Naive B cell (primary cell): ENCODE results near the gene RAPGEF1. TPM values are rescaled to one million over a fixed set of nuclear protein-coding genes. Genes with fewer than 3 reads are reported as not detected.
"Not testable (repeated sequence)": the region's sequence is repeated elsewhere in the genome, so short reads cannot be mapped to it uniquely, and the experiment has no call there.

Source experiments
- ATAC-seq, 2 donors: fragments of 150-1000 bp; cut with Tn5 transposase; 2 replicates each; pipeline ENCODE4 v1.10.0; 2021; ENCODE audit warnings: low read depth in 2 of 2, mild to moderate bottlenecking in 2 of 2, moderate library complexity in 2 of 2
- DNase-seq: peaks from one replicate; pipeline ENCODE4 v3.0.0; 2022
- H3K27ac Mint-ChIP-seq, 6 donors: one replicate each; pipeline ENCODE4 v1.8.0; 2020 to 2022; ENCODE audit warnings: mild to moderate bottlenecking in 6 of 6, mixed read lengths in 6 of 6, moderate library complexity in 5 of 6, inconsistent platforms in 2 of 6
- H3K27me3 Mint-ChIP-seq, 3 donors: one replicate each; pipeline ENCODE4 v1.8.0; 2021 to 2022; ENCODE audit warnings: mixed read lengths in 3 of 3, mild to moderate bottlenecking in 1 of 3
- H3K36me3 Mint-ChIP-seq, 2 donors: one replicate each; pipeline ENCODE4 v1.8.0; 2020 to 2022; ENCODE audit warnings: mixed read lengths in 2 of 2, inconsistent platforms in 1 of 2, mild to moderate bottlenecking in 1 of 2
- H3K4me1 Mint-ChIP-seq, 3 donors: one replicate each; pipeline ENCODE4 v1.8.0; 2020 to 2022; ENCODE audit warnings: mixed read lengths in 3 of 3, inconsistent platforms in 1 of 3, mild to moderate bottlenecking in 1 of 3, moderate library complexity in 1 of 3
- H3K4me3 Mint-ChIP-seq, 8 donors: one replicate each; pipeline ENCODE4 v1.8.0; 2020 to 2022; ENCODE audit warnings: mild to moderate bottlenecking in 8 of 8, mixed read lengths in 8 of 8, moderate library complexity in 8 of 8, inconsistent platforms in 2 of 8
- H3K9me3 Mint-ChIP-seq, 7 donors: one replicate each; pipeline ENCODE4 v1.8.0; 2020 to 2022; ENCODE audit warnings: mixed read lengths in 7 of 7, mild to moderate bottlenecking in 5 of 7, inconsistent platforms in 2 of 7, moderate library complexity in 1 of 7
- polyA plus RNA-seq, 6 donors: library from polyadenylated mRNA; unstranded; fragments of 300-500 nt; fragmentation: Illumina TruSeq; gene quantifications; one replicate each; pipeline ENCODE4 v1.2.3, GENCODE V29; 2021; ENCODE audit warnings: low read depth in 6 of 6

RAPGEF1 gene
- polyA plus RNA-seq, 6 donors from 2014 or later: 3.4 to 21.1 (median 7.9) TPM

DNA sequence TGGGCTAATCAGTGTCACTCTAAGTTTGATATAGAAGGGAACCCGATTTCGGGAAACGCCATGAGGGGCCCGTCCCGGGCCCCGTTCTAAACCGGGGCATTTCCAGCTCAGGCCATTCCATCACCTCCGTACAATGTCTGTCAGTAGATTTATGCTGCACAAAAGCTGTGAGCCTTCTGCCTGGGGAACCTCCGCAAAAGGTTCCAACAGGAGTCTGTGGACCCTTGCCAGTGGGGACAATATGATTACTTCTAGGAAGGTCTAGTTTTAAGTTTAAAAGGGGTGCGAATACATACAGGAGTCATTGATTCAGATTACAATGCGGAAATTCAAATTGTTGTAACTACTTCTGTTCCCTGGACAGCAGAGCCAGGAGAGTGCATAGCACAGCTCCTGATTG, 57.6 kb downstream of the RAPGEF1 start:
- H3K9me3 Mint-ChIP-seq: no peaks in the 10 kb centered on the region
- peaks cover 70 to 93% (median 89%) of the 10 kb centered on the region in 3 donors for H3K4me1 Mint-ChIP-seq
- no peak for DNase-seq
- no peaks in the 10 kb centered on the region for H3K36me3 Mint-ChIP-seq
- ATAC-seq: no peak
- H3K27ac Mint-ChIP-seq: peak overlapping the region; percentile 60 to 98 (median 86)
- H3K27me3 Mint-ChIP-seq: no peaks in the 10 kb centered on the region
- H3K4me3 Mint-ChIP-seq: peak overlapping the region in 3 of 8 donors; percentile 39 to 51 (median 45)

- H3K4me1 Mint-ChIP-seq: peaks cover 73 to 96% (median 89%) of the 10 kb centered on the region in 3 donors
- H3K27me3 Mint-ChIP-seq, DNase-seq, H3K36me3 Mint-ChIP-seq, H3K9me3 Mint-ChIP-seq, ATAC-seq: not testable (repeated sequence)
- peak overlapping the region in 5 of 6 donors; percentile 68 to 98 (median 88) for H3K27ac Mint-ChIP-seq
- H3K4me3 Mint-ChIP-seq: peak overlapping the region in 4 of 8 donors; percentile 13 to 72 (median 34)
Observed at GRCh38 chr9:131681826-131682225, 58.0 kb downstream of the RAPGEF1 start.

DNA sequence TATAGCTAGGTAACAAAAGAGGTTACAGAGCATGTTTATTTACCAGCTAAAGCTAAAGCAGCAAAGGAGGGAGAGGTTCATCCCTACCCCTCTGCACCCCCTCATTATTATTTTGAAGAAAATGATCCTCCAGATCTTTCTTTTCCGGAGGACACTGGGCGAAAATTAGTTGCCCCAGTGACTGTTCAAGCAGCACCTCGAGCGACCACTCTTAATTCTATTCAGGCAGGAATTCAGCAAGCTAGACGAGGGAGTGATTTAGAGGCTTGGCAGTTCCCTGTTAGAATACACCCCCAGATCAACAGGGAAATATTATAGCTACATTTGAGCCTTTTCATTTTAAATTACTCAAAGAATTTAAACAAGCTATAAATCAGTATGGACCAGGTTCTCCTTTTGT, 58.8 kb downstream of the RAPGEF1 start:
- DNase-seq, H3K36me3 Mint-ChIP-seq, H3K9me3 Mint-ChIP-seq, H3K4me3 Mint-ChIP-seq, H3K27me3 Mint-ChIP-seq, ATAC-seq: not testable (repeated sequence)
- peaks cover 74 to 96% (median 89%) of the 10 kb centered on the region in 3 donors for H3K4me1 Mint-ChIP-seq
- H3K27ac Mint-ChIP-seq: peak overlapping the region in 5 of 6 donors; percentile 76 to 98 (median 88)

DNA sequence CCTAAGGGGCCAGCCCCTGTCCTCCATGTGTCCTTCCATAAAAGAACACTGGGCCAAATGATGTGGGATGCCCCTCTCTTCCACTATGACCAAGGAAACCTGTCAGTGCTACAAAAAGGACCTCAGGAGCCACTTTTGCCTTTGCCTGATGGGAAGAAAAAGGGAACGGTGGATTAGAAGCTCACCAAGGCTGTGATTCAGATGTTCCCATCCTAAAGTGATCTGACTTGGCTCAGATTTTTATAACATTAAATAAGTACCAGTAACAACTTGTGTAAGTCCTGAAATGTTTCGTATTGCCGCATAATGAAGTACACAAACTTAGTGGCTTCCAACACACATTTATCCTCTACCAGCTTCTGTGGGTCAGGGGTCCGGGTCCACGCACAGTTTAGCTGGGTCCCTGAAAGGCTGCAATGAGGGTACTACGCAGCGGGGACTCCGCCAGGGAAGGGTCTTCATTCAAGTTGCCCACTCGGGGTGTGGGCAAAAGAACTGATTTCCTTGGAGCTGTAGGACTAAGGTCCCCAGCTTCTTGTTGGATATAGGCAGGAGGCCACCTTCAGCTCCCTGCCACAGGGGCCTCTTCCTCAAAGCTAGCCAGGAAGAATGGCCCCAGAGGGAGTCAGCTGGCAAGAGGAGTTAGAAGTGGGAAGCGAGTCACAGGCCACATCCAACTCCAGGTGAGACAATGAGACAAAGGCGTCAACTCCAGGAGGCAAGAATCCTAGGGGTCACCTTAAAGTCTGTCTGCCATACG, 60.4 kb downstream of the RAPGEF1 start:
- Mint-ChIP-seq H3K4me1 (peaks cover 78 to 96% (median 89%) of the 10 kb centered on the region in 3 donors), H3K27me3 (no peaks in the 10 kb centered on the region), H3K9me3 (no peaks in the 10 kb centered on the region), H3K27ac (peak overlapping the region; percentile 93 to 99 (median 96)), H3K36me3 (no peaks in the 10 kb centered on the region), H3K4me3 (peak overlapping the region in 5 of 8 donors; percentile 8 to 74 (median 40))
- ATAC-seq (no peak), DNase-seq (no peak)

GRCh38 chr9:131678499-131679111, 61.3 kb downstream of the RAPGEF1 start:
- H3K9me3 Mint-ChIP-seq: no peaks in the 10 kb centered on the region
- peak overlapping the region; percentile 93 to 99 (median 96) for H3K27ac Mint-ChIP-seq
- H3K36me3 Mint-ChIP-seq: no peaks in the 10 kb centered on the region
- no peaks in the 10 kb centered on the region for H3K27me3 Mint-ChIP-seq
- H3K4me3 Mint-ChIP-seq: peak overlapping the region; percentile 42 to 94 (median 84)
- peaks cover 80 to 98% (median 94%) of the 10 kb centered on the region in 3 donors for H3K4me1 Mint-ChIP-seq
- ATAC-seq (peak; percentile 68 to 69), DNase-seq (peak; percentile 66)

- Mint-ChIP-seq H3K27me3 (no peaks in the 10 kb centered on the region), H3K36me3 (no peaks in the 10 kb centered on the region), H3K27ac (peak overlapping the region; percentile 93 to 99 (median 96)), H3K9me3 (no peaks in the 10 kb centered on the region), H3K4me1 (peaks cover 84 to 100% (median 98%) of the 10 kb centered on the region in 3 donors), H3K4me3 (peak overlapping the region; percentile 42 to 94 (median 84))
- DNase-seq (peak; percentile 68), ATAC-seq (peak; percentile 71)
Observed at GRCh38 chr9:131677444-131678180, 62.3 kb downstream of the RAPGEF1 start.

DNA sequence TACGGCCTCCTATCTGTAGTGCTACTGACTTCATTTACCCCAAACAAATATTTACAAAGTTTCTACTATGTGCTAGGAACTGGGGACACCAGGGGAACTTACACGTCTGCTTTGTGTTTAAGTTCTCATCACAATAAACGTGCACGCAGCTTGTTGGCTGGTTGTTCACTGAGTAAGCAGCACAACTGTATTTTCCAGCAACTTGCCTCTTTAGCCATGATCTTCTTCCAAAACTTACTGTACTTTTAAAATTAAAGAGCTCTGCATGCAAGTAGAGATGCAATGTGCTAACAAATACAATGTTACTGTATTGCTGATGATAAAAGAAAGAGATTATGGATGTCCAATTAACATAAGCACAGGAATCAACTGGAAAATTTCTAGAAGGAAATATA, 62.8 kb downstream of the RAPGEF1 start:
- no peak for DNase-seq
- Mint-ChIP-seq H3K36me3 (no peaks in the 10 kb centered on the region), H3K4me1 (peaks cover 84 to 100% (median 98%) of the 10 kb centered on the region in 3 donors), H3K27ac (peak overlapping the region; percentile 93 to 99 (median 96)), H3K27me3 (no peaks in the 10 kb centered on the region), H3K9me3 (no peaks in the 10 kb centered on the region), H3K4me3 (peak overlapping the region; percentile 42 to 94 (median 84))
- no peak for ATAC-seq

- H3K27me3 Mint-ChIP-seq: no peaks in the 10 kb centered on the region
- ATAC-seq (peak; percentile 12 to 19), DNase-seq (no peak)
- H3K4me3 Mint-ChIP-seq: peak overlapping the region; percentile 42 to 94 (median 84)
- no peaks in the 10 kb centered on the region for H3K36me3 Mint-ChIP-seq
- peaks cover 81 to 100% (median 97%) of the 10 kb centered on the region in 3 donors for H3K4me1 Mint-ChIP-seq
- no peaks in the 10 kb centered on the region for H3K9me3 Mint-ChIP-seq
- H3K27ac Mint-ChIP-seq: peak overlapping the region; percentile 93 to 99 (median 96)
Observed at GRCh38 chr9:131676431-131676972, 63.4 kb downstream of the RAPGEF1 start.

DNA sequence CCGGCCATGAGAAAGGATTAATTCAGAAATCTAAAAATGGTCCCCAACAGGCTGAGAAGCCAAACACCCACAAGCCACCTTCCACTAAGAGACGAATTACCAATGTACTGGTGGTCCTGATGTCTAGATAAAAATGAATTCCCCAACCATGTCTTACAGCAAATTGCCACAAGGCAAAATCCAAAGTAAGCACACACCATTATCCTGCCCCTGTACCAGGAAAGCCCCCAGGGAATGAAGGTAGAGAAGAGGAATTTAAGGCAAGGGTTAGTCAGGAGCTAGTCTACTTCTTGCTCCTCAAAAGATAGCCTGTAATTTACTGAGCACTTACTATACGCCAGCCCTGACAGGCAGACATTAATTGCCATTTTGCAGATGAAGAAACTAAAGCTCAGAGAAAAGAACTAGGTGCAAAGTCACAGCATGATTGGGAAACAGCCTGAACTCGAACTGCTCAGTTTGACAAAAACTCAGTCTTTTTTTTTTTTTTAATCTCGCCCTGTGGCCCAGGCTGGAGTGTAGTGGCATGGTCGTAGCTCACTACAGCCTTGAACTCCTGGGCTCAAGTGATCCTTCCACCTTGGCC, 64.3 kb downstream of the RAPGEF1 start:
- Mint-ChIP-seq H3K9me3 (no peaks in the 10 kb centered on the region), H3K36me3 (no peaks in the 10 kb centered on the region), H3K4me1 (peaks cover 82 to 100% (median 97%) of the 10 kb centered on the region in 3 donors), H3K4me3 (peak overlapping the region; percentile 74 to 94 (median 86)), H3K27me3 (no peaks in the 10 kb centered on the region), H3K27ac (peak overlapping the region; percentile 93 to 99 (median 96))
- no peak for DNase-seq
- no peak for ATAC-seq

DNA sequence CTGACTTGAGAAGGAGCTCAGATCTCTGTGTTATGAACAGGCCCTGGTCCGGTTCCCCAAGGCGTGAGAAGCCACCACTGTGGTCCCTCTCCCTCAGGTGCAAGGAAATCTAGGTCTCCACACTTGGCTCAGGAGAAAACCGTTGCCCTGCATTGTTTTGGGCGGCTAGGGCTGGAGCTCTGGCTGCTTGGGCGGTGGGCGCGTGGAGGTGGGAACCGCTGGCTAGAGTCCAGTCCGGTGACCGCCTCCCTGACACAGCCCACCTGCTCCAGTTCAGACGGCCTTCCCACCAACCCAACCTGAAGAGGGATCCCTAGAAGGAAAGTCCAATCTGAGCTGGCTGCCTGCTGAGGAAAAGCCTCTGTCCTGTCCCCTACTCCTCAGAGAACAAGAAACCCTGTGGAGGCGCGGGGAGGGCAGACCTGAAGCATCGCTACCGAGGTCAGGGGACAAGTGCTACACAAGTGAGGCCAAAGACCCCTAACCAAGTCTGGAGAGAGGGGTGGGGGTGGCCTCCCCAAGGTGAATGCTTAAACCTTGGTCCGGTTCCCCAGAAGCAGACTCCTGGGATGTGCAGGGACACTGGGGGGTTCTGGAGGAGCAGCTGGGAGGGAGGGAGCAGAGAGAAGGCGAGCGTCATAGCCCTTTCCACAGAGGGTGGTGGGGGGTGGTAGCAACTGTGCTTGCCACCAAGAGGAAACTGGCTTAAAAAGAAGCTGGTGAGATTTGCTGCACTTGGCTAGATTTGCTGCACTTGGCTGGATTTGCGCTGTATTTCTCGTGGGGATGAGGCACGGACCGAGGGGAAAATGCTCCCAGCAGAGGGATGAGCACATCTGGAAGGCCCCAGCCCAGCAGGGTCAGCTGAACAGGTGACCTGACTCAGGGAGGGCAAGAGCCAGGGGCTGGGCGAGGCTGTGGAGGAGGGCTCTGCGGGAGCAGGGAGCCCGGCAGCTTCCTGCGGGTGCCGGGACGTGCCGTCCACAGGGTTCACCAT, 65.2 kb downstream of the RAPGEF1 start:
- no peaks in the 10 kb centered on the region for H3K9me3 Mint-ChIP-seq
- H3K4me1 Mint-ChIP-seq: peaks cover 82 to 100% (median 97%) of the 10 kb centered on the region in 3 donors
- DNase-seq (no peak), ATAC-seq (peak; percentile 15 to 22)
- peak overlapping the region; percentile 74 to 94 (median 87) for H3K4me3 Mint-ChIP-seq
- H3K27ac Mint-ChIP-seq: peak overlapping the region; percentile 96 to 99 (median 98)
- no peaks in the 10 kb centered on the region for H3K27me3 Mint-ChIP-seq
- no peaks in the 10 kb centered on the region for H3K36me3 Mint-ChIP-seq

GRCh38 chr9:131673531-131673930, 66.3 kb downstream of the RAPGEF1 start:
- H3K4me3 Mint-ChIP-seq: peak overlapping the region in 5 of 8 donors; percentile 21 to 94 (median 56)
- H3K4me1 Mint-ChIP-seq: peaks cover 84 to 100% (median 97%) of the 10 kb centered on the region in 3 donors
- DNase-seq (no peak), ATAC-seq (no peak)
- no peaks in the 10 kb centered on the region for H3K27me3 Mint-ChIP-seq
- H3K36me3 Mint-ChIP-seq: no peaks in the 10 kb centered on the region
- no peaks in the 10 kb centered on the region for H3K9me3 Mint-ChIP-seq
- peak overlapping the region; percentile 59 to 98 (median 80) for H3K27ac Mint-ChIP-seq

- Mint-ChIP-seq H3K36me3 (no peaks in the 10 kb centered on the region), H3K4me3 (peak overlapping the region in 4 of 8 donors; percentile 4 to 94 (median 60)), H3K27me3 (no peaks in the 10 kb centered on the region), H3K4me1 (peaks cover 83 to 100% (median 97%) of the 10 kb centered on the region in 3 donors), H3K9me3 (no peaks in the 10 kb centered on the region), H3K27ac (peak overlapping the region in 5 of 6 donors; percentile 63 to 98 (median 70))
- DNase-seq: no peak
- ATAC-seq: no peak
Observed at GRCh38 chr9:131673068-131673467, 66.8 kb downstream of the RAPGEF1 start.
